Measurements from ENCODE around the gene ATXN7. TPM values are rescaled to one million over a fixed set of nuclear protein-coding genes. Genes with fewer than 3 reads are reported as not detected.

ATXN7 gene
- polyA plus RNA-seq, 3 donors, result 2.7 to 29.5 (median 3.2) TPM

DNA sequence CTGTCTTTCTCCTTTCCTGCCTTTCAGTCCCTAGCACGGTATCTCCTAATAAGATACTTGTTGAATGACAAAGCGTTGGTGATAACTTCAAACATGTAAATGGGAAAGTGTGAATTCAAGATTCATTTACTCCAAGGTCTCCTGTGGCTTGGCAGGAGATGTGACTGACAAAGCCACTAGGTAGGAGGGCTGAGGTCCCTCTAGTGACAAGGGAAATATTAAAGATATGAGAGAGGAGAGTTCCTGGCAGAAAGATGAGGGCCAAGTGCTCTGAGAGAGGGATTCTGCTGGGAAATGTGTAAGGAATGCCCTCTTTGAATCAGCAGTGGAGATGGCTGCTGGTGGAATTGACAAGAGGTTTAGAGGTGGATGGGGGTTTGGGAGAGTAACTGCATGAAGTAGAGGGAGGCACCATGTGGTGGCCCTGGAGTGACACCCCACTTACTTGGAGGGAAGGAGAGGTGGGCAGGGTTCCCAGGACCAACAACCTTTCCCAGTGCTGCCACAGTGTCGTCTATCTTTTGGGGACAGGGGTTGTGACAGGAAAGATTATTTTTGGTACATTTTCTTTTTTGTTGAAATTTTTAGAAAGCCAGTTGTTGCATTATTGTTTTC lies 91.5 kb downstream of the ATXN7 start:
- Histone ChIP-seq H2AFZ (ENCODE audit: insufficient read depth, low read depth, low read length, poor library complexity, severe bottlenecking) (no peak overlapping the region), H3K9ac (ENCODE audit: insufficient read depth, low read length, poor library complexity, severe bottlenecking) (no peak overlapping the region), H3K4me3 (replicated peaks in 1 of 3; ENCODE audit: low read depth in 2 of 3, low read length in 3 of 3) (no peak overlapping the region), H3K9me3 (replicated peaks in 1 of 2; ENCODE audit: control insufficient read depth in 1 of 2, insufficient read depth in 1 of 2, low read length in 2 of 2) (no peaks in the 10 kb centered on the region), H3K36me3 (replicated peaks in 1 of 2; ENCODE audit: control insufficient read depth in 1 of 2, insufficient read depth in 2 of 2, low read length in 2 of 2) (peaks cover 20 to 55% of the 10 kb centered on the region in 2 donors), H4K20me1 (ENCODE audit: insufficient read depth, low read length) (peaks cover 96% of the 10 kb centered on the region), H3K27me3 (ENCODE audit: control insufficient read depth in 2 of 2, insufficient read depth in 2 of 2, low read length in 2 of 2) (no peaks in the 10 kb centered on the region), H3K4me1 (ENCODE audit: control insufficient read depth in 1 of 2, insufficient read depth in 2 of 2, low read length in 2 of 2) (peaks cover 4 to 5% of the 10 kb centered on the region in 2 donors), H3K4me2 (replicated peaks; ENCODE audit: extremely low read depth, low read length, poor library complexity, severe bottlenecking) (no peak overlapping the region), H3K79me2 (ENCODE audit: insufficient read depth, low read length) (peaks cover 79% of the 10 kb centered on the region), H3K27ac (ENCODE audit: low read depth in 1 of 2, low read length in 2 of 2) (peak overlapping the region in 1 of 2 donors; percentile 18)
- H3K27ac Mint-ChIP-seq, result peak overlapping the region in 4 of 7 donors; percentile 36 to 87 (median 62)
- TF ChIP-seq, protein P1, sequence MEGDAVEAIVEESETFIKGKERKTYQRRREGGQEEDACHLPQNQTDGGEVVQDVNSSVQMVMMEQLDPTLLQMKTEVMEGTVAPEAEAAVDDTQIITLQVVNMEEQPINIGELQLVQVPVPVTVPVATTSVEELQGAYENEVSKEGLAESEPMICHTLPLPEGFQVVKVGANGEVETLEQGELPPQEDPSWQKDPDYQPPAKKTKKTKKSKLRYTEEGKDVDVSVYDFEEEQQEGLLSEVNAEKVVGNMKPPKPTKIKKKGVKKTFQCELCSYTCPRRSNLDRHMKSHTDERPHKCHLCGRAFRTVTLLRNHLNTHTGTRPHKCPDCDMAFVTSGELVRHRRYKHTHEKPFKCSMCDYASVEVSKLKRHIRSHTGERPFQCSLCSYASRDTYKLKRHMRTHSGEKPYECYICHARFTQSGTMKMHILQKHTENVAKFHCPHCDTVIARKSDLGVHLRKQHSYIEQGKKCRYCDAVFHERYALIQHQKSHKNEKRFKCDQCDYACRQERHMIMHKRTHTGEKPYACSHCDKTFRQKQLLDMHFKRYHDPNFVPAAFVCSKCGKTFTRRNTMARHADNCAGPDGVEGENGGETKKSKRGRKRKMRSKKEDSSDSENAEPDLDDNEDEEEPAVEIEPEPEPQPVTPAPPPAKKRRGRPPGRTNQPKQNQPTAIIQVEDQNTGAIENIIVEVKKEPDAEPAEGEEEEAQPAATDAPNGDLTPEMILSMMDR (IDR thresholded peaks at IDR 0.05), result no peak
- intact Hi-C loops (cut with micrococcal nuclease), result no loop called here
- peaks cover 11% of the 10 kb centered on the region for H3K4me1 Mint-ChIP-seq
- no peaks in the 10 kb centered on the region for H3K27me3 Mint-ChIP-seq (ENCODE audit: low read depth in 3 of 3)
- no peak overlapping the region for H3K4me3 Mint-ChIP-seq
- H3K36me3 Mint-ChIP-seq, result peaks cover 36 to 45% of the 10 kb centered on the region in 2 donors
- DNase-seq, result no peak
- 100% methylated on average over 1 of the region's 3 CpGs for WGBS (ENCODE audit: insufficient coverage)
- H3K9me3 Mint-ChIP-seq, result no peaks in the 10 kb centered on the region

DNA sequence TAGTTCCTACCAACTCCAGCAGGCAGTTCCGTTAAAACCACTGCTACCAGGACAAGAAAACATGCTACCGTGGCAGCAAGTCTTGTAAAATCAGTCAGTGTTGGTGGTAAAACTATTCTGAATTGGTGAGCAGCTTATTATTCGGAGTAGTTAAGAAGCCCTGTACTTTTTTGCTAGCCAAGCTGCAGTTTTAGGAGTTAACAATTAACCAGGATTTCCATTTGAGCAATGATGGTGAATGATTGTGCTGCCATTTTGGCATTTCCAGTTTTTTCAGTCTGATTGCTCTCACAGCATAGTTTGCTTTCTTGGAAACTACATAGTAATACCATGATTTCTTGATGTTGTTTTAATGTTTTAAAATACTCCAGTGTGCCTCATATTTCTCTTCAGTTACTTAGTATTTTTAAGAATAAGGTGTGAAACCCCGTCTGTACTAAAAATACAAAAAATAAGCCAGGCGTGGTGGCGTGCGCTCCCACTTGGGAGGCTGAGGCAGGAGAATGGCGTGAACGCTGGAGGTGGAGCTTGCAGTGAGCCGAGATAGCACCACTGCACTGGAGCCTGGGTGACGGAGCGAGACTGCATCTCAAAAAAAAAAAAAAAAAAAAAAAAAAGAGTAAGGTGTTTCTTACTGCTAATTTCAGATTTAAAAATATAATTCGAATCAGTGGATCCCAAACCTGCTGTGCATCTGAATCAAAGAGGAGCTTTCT lies 92.3 kb downstream of the ATXN7 start:
- Mint-ChIP-seq H3K4me1 (peaks cover 17% of the 10 kb centered on the region), H3K27me3 (ENCODE audit: low read depth in 3 of 3) (no peaks in the 10 kb centered on the region), H3K27ac (no peak overlapping the region), H3K9me3 (no peaks in the 10 kb centered on the region), H3K36me3 (peaks cover 36 to 45% of the 10 kb centered on the region in 2 donors), H3K4me3 (no peak overlapping the region)
- Histone ChIP-seq H3K4me1 (ENCODE audit: control insufficient read depth in 1 of 2, insufficient read depth in 2 of 2, low read length in 2 of 2) (peaks cover 10 to 11% of the 10 kb centered on the region in 2 donors), H3K9me3 (replicated peaks in 1 of 2; ENCODE audit: control insufficient read depth in 1 of 2, insufficient read depth in 1 of 2, low read length in 2 of 2) (no peaks in the 10 kb centered on the region), H3K4me2 (replicated peaks; ENCODE audit: extremely low read depth, low read length, poor library complexity, severe bottlenecking) (no peak overlapping the region), H3K27me3 (ENCODE audit: control insufficient read depth in 2 of 2, insufficient read depth in 2 of 2, low read length in 2 of 2) (no peaks in the 10 kb centered on the region), H3K36me3 (replicated peaks in 1 of 2; ENCODE audit: control insufficient read depth in 1 of 2, insufficient read depth in 2 of 2, low read length in 2 of 2) (peaks cover 18 to 55% of the 10 kb centered on the region in 2 donors), H3K79me2 (ENCODE audit: insufficient read depth, low read length) (peaks cover 79% of the 10 kb centered on the region), H2AFZ (ENCODE audit: insufficient read depth, low read depth, low read length, poor library complexity, severe bottlenecking) (no peak overlapping the region), H3K4me3 (replicated peaks in 1 of 3; ENCODE audit: low read depth in 2 of 3, low read length in 3 of 3) (no peak overlapping the region), H3K9ac (ENCODE audit: insufficient read depth, low read length, poor library complexity, severe bottlenecking) (no peak overlapping the region), H4K20me1 (ENCODE audit: insufficient read depth, low read length) (peaks cover 96% of the 10 kb centered on the region), H3K27ac (ENCODE audit: low read depth in 1 of 2, low read length in 2 of 2) (no peak overlapping the region)
- TF ChIP-seq, protein P1 (IDR thresholded peaks at IDR 0.05), result no peak
- 95% methylated on average over 8 of the region's 13 CpGs for WGBS (ENCODE audit: insufficient coverage)
- DNase-seq, result no peak
- intact Hi-C loops (cut with micrococcal nuclease), result no loop called here
